Gastrocnemius medialis (tissue), 4 donors: ENCODE data around the gene PPP1R16B. TPM values are rescaled to one million over a fixed set of nuclear protein-coding genes. Genes with fewer than 3 reads are reported as not detected.

Experiments used
- ATAC-seq, 2 donors: fragments of 150-250 bp; one replicate each; pipeline ENCODE4 v1.9.1; 2016
- DNase-seq, 2 donors: peaks; one replicate each; pipeline ENCODE4 v3.0.0-alpha.2; 2019
- H3K27ac ChIP-seq, 4 donors: fragments of 200-600 bp; sonication (generic); 1 replicate in 1 of 4; 2 replicates in 3 of 4; pipeline ENCODE4 v1.5.1; 2016 to 2018; ENCODE audit warnings: mild to moderate bottlenecking in 2 of 4, moderate library complexity in 1 of 4
- H3K27me3 ChIP-seq, 3 donors: fragments of 200-600 bp; sonication (generic) in 2 of 3; 1 replicate in 1 of 3; 2 replicates in 2 of 3; pipeline versions ENCODE4 v1.5.1 to v1.6.0; 2016 to 2019; ENCODE audit warnings: mild to moderate bottlenecking in 1 of 3, moderate library complexity in 1 of 3
- H3K36me3 ChIP-seq, 2 donors: fragments of 200-600 bp; sonication (generic) in 1 of 2; one replicate each; pipeline ENCODE4 v1.5.1; 2017 to 2018
- H3K4me1 ChIP-seq, 2 donors: fragments of 200-600 bp; sonication (generic) in 1 of 2; one replicate each; pipeline ENCODE4 v1.5.1; 2016 to 2017; ENCODE audit warnings: mild to moderate bottlenecking in 2 of 2
- H3K4me3 ChIP-seq, 4 donors: fragments of 200-600 bp; sonication (generic) in 3 of 4; 1 replicate in 1 of 4; 2 replicates in 3 of 4; pipeline ENCODE4 v1.5.1; 2016 to 2019; ENCODE audit warnings: mild to moderate bottlenecking in 2 of 4
- H3K9me3 ChIP-seq, 3 donors: fragments of 200-600 bp; sonication (generic) in 2 of 3; 1 replicate in 1 of 3; 2 replicates in 2 of 3; pipeline ENCODE4 v1.5.1; 2016 to 2019
- CTCF ChIP-seq, 5 experiments: fragments of 450-650 bp in 3 of 5; fragments of 200-600 bp in 2 of 5; sonication (generic) in 2 of 5; IDR thresholded peaks in 4 of 5; conservative IDR thresholded peaks in 1 of 5; 1 replicate in 4 of 5; 2 replicates in 1 of 5; pipeline ENCODE4 v1.5.1; 2016 to 2019; ENCODE audit warnings: antibody characterized with exemption in 5 of 5, mild to moderate bottlenecking in 3 of 5, moderate library complexity in 3 of 5
- POLR2A ChIP-seq, 2 donors: fragments of 450-650 bp; IDR thresholded peaks; one replicate each; pipeline ENCODE4 v1.6.1; 2017; ENCODE audit warnings: antibody characterized with exemption in 2 of 2, mild to moderate bottlenecking in 2 of 2, moderate library complexity in 2 of 2
- in situ Hi-C, 4 donors: fragments of 200-750 bp; cut with MboI; loops; one replicate each; pipeline versions ENCODE4 v1.15.0 to v1.8.0; 2017; ENCODE audit warnings: low sequenced_read_pairs in 4 of 4
- intact Hi-C: fragments of 100-400 bp; cut with DNase I; formaldehyde crosslinking; loops from one replicate; pipeline ENCODE4 v1.15.1; 2023; ENCODE audit warnings: low total_unique reads
- total RNA-seq, 4 donors: library from RNA; depleted of rRNA; stranded (reverse); fragments of >200 nt; gene quantifications; one replicate each; pipeline versions ENCODE4 v1.1.0 to v1.2.3, GENCODE V29; 2016

Gene PPP1R16B
- total RNA-seq, 4 donors from 2014 or later, result 0.16 to 2.4 (median 0.59) TPM

- no peak for TF ChIP-seq POLR2A (IDR thresholded peaks at IDR 0.05)
- TF ChIP-seq CTCF (IDR thresholded peaks at IDR 0.05 in 4 of 5, conservative IDR thresholded peaks at IDR 0.05 in 1 of 5), result no peak
- Histone ChIP-seq H3K9me3 (no peaks in the 10 kb centered on the region), H3K36me3 (no peaks in the 10 kb centered on the region), H3K27ac (no peak overlapping the region), H3K4me3 (no peak overlapping the region), H3K27me3 (no peaks in the 10 kb centered on the region), H3K4me1 (no peaks in the 10 kb centered on the region)
- intact Hi-C loops (no loop called here), in situ Hi-C loops (no loop called here)
- ATAC-seq (no peak), DNase-seq (no peak)
Observed at GRCh38 chr20:38853759-38854158, 48.3 kb downstream of the PPP1R16B start.

GRCh38 chr20:38854654-38855066 is 49.2 kb downstream of the PPP1R16B start:
- Histone ChIP-seq H3K9me3 (no peaks in the 10 kb centered on the region), H3K36me3 (no peaks in the 10 kb centered on the region), H3K27me3 (no peaks in the 10 kb centered on the region), H3K4me1 (no peaks in the 10 kb centered on the region), H3K4me3 (no peak overlapping the region), H3K27ac (no peak overlapping the region)
- intact Hi-C loops, result no loop called here
- no peak for DNase-seq
- no peak for TF ChIP-seq CTCF (IDR thresholded peaks at IDR 0.05 in 4 of 5, conservative IDR thresholded peaks at IDR 0.05 in 1 of 5)
- no peak for TF ChIP-seq POLR2A (IDR thresholded peaks at IDR 0.05)
- in situ Hi-C loops, result no loop called here
- ATAC-seq, result no peak

- Histone ChIP-seq H3K36me3 (no peaks in the 10 kb centered on the region), H3K4me1 (no peaks in the 10 kb centered on the region), H3K27ac (no peak overlapping the region), H3K27me3 (no peaks in the 10 kb centered on the region), H3K4me3 (no peak overlapping the region), H3K9me3 (no peaks in the 10 kb centered on the region)
- intact Hi-C loops (no loop called here), in situ Hi-C loops (no loop called here)
- TF ChIP-seq CTCF (IDR thresholded peaks at IDR 0.05 in 4 of 5, conservative IDR thresholded peaks at IDR 0.05 in 1 of 5) (no peak), POLR2A (IDR thresholded peaks at IDR 0.05) (no peak)
- DNase-seq, result no peak
- ATAC-seq, result no peak
Observed at GRCh38 chr20:38855356-38855755, 49.9 kb downstream of the PPP1R16B start.

- DNase-seq (no peak), ATAC-seq (no peak)
- in situ Hi-C loops, result no loop called here
- Histone ChIP-seq H3K27me3 (no peaks in the 10 kb centered on the region), H3K27ac (no peak overlapping the region), H3K36me3 (no peaks in the 10 kb centered on the region), H3K4me1 (no peaks in the 10 kb centered on the region), H3K4me3 (no peak overlapping the region), H3K9me3 (no peaks in the 10 kb centered on the region)
- TF ChIP-seq CTCF (IDR thresholded peaks at IDR 0.05 in 4 of 5, conservative IDR thresholded peaks at IDR 0.05 in 1 of 5), result no peak
- TF ChIP-seq POLR2A (IDR thresholded peaks at IDR 0.05), result no peak
- intact Hi-C loops, result no loop called here
Observed at GRCh38 chr20:38856570-38856969, 51.1 kb downstream of the PPP1R16B start.

- H3K27ac ChIP-seq, result no peak overlapping the region
- in situ Hi-C loops (no loop called here), intact Hi-C loops (no loop called here)
- H3K9me3 ChIP-seq, result no peaks in the 10 kb centered on the region
- TF ChIP-seq POLR2A (IDR thresholded peaks at IDR 0.05), result no peak
- no peaks in the 10 kb centered on the region for H3K27me3 ChIP-seq
- DNase-seq, result no peak
- H3K4me3 ChIP-seq, result no peak overlapping the region
- no peaks in the 10 kb centered on the region for H3K4me1 ChIP-seq
- ATAC-seq, result no peak
- no peaks in the 10 kb centered on the region for H3K36me3 ChIP-seq
Observed at GRCh38 chr20:38857703-38858102, 52.2 kb downstream of the PPP1R16B start.
